GM18508 (cell line): Measurements from ENCODE around the gene AGAP1.

ENCODE experiments used
- ATAC-seq: cut with Tn5 transposase; IDR thresholded peaks from one replicate; pipeline ENCODE4 v1.9.1; 2021; ENCODE audit warnings: moderate number of reproducible peaks; ENCODE audit not compliant: insufficient read depth, unreplicated experiment

The AGAP1 gene

DNA sequence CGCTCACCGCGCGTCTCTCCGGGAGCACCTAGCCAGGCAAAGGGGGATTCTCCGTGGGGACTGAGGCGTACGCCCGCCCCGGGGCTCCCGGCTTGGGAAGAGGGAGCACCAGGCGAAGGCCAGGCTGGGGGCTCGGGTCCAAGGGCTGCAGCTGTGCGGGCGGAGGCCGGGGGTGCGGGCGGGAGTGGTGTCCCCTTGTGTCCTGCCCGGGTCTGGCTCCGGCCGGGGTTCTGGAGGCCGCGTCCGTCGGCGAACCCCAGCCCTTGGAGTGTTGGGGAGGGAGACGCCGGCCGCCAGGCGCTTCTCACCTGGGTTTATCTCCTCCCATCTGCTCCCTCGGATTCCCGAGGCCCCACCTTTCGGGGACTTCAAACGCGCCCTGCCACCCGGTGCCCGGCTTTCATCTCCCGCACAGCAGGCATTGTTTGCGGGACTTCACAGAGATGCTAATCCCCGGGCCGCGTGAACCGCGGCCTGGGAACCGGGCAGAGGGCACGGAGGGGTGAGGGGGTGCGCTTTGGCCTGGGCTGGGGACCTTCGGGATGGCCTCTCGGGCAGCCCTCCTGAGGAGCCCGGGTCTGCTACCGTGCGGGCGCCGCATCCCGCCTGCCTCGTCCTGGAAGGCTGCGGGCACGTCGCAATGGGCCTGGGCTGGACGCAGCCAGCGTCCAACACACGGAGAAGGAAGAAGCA is 679.3 kb downstream of the AGAP1 start:
- ATAC-seq = no peak

DNA sequence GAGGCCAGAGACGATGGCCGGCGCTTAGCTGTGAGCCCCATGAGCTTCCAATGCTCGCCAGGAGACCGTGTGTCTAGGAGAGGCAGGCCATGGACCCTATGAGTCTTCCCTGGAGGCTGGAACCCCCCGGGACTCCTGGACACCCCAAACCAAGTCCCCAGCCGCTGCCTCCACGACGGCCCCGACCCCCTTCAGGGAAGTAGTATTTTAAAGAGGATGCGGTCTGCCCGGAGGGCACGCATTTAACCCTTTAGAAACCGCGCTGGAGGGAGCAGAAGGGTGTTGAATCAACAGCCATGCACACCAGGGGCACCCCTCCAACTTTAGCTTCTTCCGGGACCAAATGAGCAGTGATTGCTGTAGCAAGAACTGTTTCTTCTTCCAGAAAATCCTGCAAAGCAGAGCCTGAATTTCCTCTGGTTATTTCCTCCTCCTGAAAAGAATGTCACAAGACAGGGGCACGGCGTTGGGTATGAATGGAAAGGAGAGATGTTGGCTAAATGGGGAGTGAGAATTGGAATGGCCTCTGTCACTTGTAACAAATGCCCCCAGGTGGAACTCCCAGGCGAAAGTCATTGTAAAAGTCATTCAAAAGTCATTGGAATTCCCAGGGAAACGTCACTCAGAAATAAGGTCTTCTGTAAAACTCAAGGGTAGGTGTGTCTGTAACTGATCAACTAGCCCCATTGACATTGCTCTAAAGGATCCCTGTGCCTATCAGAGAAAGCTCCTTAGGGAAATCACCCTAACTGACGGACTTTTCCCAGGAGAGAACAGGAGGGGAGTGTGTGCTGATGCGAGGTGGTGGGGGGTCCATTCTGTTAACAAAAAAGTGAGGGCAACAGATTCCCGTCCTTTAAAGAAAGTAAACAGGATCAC is 680.1 kb downstream of the AGAP1 start:
- no peak for ATAC-seq

DNA sequence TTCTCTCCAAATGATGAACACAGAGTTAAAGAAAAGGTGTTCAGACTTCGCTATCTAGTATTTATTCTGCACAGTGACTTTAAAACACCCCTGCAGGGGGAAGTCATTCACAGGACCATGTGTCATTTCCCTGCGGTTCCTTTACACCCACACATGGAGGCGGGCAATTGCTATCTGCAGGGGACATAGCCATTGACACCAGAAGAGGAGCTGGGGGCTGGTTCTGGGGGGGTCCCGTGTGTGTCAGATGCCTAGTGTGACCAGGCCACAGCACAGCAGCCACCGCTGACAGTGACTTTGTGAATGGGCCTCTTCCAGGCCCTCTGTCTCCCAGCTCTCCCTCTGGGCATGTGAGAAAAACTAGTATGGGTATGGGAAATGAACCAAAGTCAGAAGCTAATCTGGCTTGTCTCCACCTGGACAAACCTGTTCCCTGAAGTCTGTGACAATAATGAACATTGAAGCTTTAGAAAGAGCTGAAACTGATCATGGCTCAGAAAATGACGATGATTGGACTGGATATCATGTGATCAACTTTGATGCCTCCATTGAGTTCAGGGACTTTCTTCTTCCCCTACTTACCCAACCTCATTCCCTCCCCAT is 681.8 kb downstream of the AGAP1 start:
- no peak for ATAC-seq

DNA sequence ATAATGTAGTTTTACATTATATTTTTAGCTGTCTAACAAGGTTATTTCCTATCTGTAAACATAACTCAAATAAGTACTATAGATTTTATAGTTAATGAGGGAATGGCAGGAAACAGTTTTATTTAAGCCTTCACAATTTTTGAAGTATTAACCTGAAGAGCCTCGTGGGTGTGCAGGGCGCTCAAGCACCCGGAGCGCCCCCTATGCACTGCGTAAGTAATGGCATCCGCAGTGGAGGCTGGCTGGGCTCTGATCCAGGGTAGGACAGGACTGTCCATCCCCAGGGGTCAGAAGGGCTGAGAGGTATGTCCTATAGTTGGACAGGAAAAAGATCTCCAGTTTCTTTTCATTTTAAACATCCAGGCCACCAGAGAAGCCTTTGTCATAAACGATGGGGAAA is 682.6 kb downstream of the AGAP1 start:
- no peak for ATAC-seq

DNA sequence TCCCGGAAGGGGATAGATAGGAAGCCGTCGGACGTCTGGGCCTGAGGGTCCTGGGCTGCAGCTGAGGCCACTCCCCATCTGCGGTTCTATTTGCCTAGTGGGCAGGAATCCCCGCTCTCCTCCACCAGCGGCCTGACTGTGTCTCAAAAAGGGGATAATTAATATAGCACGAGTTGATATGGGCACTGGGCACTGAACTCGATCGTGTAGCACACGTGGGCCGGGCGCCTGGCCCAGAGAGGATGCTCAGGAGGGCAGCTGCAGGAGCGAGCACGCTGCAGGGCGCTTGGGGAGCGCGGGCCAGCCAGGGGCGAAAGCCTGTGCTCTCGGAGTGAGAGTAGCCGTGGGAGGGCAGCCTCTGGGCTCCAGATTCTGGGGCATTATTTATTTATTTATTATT is 683.1 kb downstream of the AGAP1 start:
- ATAC-seq = no peak

DNA sequence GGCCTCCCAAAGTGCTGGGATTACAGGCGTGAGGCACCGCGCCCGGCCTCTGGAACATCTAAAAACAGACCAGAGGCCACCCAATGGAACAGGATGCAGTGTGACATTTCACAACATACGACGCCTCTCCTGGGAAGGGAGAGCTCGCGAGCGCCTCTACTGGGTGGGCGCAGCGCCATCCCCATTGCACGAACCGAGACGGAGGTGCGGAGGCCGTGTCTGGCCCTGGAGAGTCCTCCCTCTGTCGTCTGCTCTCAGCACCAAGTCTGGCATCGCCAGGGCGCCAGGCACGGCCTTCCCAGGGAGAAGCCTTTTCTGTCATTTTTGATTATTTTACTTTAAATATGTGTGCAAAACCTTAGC is 683.7 kb downstream of the AGAP1 start:
- no peak for ATAC-seq

DNA sequence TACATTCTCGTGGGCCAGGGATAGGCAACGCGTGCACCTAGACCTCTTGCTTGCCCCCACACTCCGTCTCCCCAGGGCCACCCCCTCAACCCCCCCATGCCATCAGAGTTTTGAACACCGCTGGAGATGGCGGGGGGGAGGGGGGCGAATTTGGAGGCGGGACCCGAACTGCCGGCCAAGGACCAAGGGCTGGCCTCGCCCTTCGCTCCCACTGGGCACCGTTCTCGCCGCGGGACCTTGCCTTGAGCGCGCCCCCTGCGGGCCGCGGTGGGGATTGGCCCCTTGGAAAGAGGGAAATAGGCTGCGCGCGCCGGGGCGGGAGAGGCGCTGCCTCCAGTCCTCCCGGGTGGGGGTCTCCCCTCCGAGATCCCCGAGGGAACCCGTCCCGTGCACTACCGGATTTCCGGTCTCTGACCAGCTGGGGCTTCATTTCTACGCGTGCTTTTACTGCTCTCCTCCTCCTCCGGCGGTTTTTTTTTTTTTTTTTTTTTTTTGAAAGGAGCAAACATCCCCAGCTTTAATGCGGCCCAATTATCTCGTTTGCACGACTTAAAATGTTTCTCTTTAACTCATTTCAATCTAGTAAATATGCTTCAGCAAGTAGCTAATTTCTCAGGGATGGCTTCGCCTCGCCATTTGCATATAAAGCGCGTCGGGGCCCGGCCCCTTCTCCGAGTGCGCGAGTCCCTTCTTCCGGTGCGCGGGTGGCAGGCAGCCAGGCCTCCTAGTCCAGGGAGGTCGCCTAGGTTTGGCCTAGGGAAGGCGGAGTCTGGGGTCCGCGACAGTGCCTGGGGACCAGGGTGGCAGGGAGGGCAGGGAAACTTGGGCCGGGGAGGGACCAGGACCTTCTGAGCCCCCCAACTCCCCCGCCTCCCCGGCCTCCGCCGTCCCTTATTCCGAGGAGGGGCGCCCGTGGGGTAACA is 684.4 kb downstream of the AGAP1 start:
- no peak for ATAC-seq

DNA sequence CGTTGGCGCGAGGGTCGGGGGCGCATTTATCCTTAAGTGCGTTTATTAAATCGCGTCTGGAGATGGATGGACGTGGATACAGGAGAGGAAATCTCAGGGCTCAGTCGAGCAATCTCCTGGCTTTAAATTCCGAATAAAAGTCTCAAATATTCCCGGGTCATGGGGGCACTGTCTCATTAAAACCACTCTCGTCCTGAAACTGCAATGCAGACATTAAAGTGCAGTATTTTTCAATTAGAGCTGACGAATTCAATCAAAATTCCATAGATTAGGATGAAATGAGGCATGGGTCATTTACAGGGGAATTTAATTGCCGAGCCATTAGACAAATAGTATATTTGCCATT is 685.0 kb downstream of the AGAP1 start:
- no peak for ATAC-seq

DNA sequence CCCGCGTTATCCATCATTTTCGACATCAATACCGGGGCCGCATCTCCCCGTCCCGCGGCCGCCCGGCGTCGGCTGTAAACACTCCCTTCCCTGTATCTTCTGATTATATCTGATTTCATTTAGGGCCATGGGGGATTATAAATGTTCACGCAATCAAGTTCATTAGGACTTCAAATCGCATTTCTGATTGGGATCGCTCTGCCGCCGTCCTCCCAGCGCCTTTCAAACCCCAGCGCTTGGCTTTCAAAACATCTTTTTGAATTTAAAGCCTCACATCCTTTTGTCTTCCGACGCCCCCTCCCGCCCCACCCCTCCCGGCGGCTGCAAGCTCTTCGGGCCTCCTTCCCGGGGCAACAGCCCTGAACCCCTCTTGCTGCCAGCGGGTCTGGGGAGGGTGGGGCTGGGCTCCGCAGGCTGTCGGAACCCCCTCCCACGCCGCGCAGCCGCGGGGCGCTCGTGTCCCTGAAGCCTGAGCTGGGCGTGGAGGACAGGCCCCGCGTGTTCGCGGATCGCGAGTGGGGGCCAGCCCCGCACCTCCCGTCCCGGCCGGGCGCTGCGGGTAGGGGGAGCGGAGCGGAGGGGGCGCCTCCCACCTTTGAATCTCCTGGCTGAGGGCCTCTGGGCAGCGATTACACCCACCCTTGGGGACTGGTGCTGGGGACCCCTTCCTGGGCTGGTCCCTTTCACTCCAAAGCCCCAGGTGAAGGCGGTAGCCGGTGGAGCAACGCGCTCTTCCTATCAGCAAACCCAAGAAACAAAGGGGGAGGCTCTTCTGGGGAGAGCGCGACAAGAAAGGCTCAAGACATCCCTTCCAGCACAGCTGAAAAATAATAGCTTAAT is 685.6 kb downstream of the AGAP1 start:
- ATAC-seq = no peak

DNA sequence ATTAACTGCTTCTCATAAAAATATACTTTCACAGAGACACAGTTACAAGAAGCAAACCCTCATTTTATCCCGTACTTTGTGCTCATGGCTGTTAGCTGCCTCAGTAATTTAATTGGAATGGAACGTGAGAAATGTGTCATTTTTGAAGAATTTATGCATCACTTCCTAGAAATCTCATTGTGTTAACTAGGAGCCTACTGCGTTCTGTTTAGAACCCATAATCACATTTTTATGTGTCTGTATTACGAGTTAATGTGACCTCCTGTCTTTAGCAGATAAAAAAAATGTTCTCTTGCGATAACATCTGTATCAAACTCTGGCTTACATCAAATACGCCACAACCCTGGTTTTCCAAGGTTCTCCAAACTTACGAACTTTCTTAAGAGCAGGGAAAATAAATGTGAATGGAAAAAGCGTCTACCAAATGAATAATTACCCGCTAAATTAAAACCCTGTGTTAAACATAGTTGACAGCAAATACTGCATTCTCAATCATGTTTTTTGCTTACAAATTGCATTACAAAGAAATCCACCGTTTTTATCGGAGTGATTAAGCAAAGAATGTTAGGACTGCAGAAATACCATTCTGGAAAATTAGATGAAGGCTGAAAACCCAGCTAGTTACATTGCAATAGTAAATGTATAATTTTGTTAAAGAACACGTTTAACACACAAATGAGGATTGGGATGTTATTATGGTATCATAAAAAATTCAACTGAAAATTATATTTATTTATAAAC is 686.4 kb downstream of the AGAP1 start:
- no peak for ATAC-seq

DNA sequence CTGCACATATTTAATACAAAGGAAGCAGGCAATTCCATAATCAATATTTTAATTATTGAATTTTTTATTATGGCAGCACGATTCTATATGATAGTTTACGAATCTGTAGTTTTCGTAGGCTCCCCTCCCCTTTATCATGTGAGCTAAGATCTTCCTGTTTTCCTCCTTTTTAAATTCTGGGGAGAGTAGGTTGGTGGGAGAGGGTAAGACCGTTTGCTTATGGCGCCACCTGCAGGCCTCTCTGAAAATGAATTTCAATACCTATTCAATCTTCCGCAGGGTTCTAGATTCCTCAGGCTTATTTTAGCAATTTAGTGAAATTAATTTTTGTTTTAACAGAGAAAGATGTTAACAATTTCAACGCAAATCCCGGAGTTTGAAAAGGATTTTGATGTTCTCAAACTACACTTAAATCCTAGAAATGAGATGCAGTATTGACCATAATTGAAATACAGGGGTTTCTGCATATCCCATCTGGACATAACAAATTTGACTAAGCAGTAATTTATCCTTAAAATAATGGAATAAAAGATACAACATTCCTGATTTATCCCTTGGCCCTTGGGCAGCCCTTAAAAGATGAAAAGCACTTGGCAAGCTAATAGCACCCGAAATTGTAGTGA is 687.1 kb downstream of the AGAP1 start:
- no peak for ATAC-seq
